ENCODE results near the gene MARCHF10. TPM values are rescaled to one million over a fixed set of nuclear protein-coding genes. Genes with fewer than 3 reads are reported as not detected.

Gene MARCHF10
- total and polyA plus RNA-seq, 9 of the 15 experiments (the other 6 are each of a cell fraction or from before 2014, with no cell fraction given) = not detected

DNA sequence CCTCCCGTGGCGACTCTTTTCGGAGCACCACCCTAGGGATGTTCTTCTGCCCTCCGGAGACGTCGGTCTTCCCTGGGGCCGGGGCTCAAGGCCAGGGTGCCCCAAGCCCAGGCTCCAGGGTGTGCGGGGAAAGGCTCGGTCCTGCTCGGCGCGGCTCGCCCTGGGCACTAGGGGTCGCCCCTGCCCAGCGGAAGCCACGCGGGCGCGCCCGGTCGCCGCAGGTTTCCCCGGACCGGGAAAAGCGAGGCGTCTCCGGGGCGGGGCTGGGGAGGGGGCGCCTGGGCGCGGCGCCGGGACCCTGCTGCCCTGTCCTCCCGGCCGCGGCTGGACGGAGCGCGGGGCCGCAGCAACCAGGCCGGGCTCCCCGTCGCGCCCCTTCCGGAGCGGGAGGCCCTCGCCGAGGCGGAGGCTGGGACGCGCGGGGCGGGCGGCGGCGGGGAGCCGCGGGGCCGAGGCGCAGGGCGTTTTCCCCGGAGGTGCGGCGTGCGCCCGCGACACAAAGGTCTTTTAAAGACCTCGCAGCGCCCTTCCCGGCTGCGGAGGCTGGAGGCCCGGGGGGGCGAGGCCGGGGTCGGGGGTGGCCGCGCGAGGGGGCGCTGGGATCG, 104.2 kb downstream of the MARCHF10 start (continued):
- peak; percentile 61; the same call in 1 of the 2 replicates for TF ChIP-seq ZNF592 (IDR thresholded peaks at IDR 0.05)
- no peak for TF ChIP-seq GABPB1 (CRISPR knock-in tag; IDR thresholded peaks at IDR 0.05)
- TF ChIP-seq CREB3L1 (IDR thresholded peaks at IDR 0.05; ENCODE audit: borderline replicate concordance, low read depth) = no peak
- TF ChIP-seq KLF10 (CRISPR knock-in tag; IDR thresholded peaks at IDR 0.05) = no peak
- TF ChIP-seq, protein P1, sequence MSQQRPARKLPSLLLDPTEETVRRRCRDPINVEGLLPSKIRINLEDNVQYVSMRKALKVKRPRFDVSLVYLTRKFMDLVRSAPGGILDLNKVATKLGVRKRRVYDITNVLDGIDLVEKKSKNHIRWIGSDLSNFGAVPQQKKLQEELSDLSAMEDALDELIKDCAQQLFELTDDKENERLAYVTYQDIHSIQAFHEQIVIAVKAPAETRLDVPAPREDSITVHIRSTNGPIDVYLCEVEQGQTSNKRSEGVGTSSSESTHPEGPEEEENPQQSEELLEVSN (IDR thresholded peaks at IDR 0.05; ENCODE audit: borderline replicate concordance in 1 of 2, extremely low read depth in 1 of 2, insufficient read depth in 1 of 2, insufficient read length in 1 of 2, low read depth in 1 of 2, low read length in 1 of 2, poor library complexity in 1 of 2, severe bottlenecking in 1 of 2) = peak; percentile 66 to 84
- no peak for TF ChIP-seq PRMT5 (CRISPR knock-in tag; IDR thresholded peaks at IDR 0.05)
- TF ChIP-seq ZBTB33 (CRISPR knock-in tag; IDR thresholded peaks at IDR 0.05) = 0 out of 2 replicates have a peak, but pooled peaks have one; percentile 15
- 0 out of 2 replicates have a peak, but pooled peaks have one; percentile 42 for TF ChIP-seq CBX1 (IDR thresholded peaks at IDR 0.05; ENCODE audit: low read depth)
- TF ChIP-seq DEAF1 (CRISPR knock-in tag; IDR thresholded peaks at IDR 0.05) = 0 out of 2 replicates have a peak, but pooled peaks have one; percentile 66
- no peak for TF ChIP-seq DNMT1 (IDR thresholded peaks at IDR 0.05)
- TF ChIP-seq MTA3 (IDR thresholded peaks at IDR 0.05; ENCODE audit: borderline replicate concordance) = peak; percentile 33; the same call in 1 of the 2 replicates
- TF ChIP-seq LEF1 (IDR thresholded peaks at IDR 0.05) = no peak
- TF ChIP-seq, protein P2, sequence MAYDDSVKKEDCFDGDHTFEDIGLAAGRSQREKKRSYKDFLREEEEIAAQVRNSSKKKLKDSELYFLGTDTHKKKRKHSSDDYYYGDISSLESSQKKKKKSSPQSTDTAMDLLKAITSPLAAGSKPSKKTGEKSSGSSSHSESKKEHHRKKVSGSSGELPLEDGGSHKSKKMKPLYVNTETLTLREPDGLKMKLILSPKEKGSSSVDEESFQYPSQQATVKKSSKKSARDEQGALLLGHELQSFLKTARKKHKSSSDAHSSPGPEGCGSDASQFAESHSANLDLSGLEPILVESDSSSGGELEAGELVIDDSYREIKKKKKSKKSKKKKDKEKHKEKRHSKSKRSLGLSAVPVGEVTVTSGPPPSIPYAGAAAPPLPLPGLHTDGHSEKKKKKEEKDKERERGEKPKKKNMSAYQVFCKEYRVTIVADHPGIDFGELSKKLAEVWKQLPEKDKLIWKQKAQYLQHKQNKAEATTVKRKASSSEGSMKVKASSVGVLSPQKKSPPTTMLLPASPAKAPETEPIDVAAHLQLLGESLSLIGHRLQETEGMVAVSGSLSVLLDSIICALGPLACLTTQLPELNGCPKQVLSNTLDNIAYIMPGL (CRISPR knock-in tag; IDR thresholded peaks at IDR 0.05) = 0 out of 2 replicates have a peak, but pooled peaks have one; percentile 52
- TF ChIP-seq EZH2 (IDR thresholded peaks at IDR 0.05; ENCODE audit: borderline replicate concordance, low read depth, low read length) = no peak

Measured in K562 (cell line).